HL-60 (cell line): ENCODE measurements around the gene OGFOD3.
"Not testable (repeated sequence)": the region's sequence is repeated elsewhere in the genome, so short reads cannot be mapped to it uniquely, and the experiment has no call there.

ENCODE experiments used
- CTCF ChIP-seq: IDR thresholded peaks from one replicate; pipeline ENCODE4 v1.5.1; 2011; ENCODE audit warnings: low read length, control low read depth, inconsistent platforms; ENCODE audit not compliant: insufficient read depth
- GABPA ChIP-seq: IDR thresholded peaks from 2 replicates; pipeline ENCODE4 v1.6.1; 2012; ENCODE audit warnings: low read depth
- POLR2AphosphoS5 ChIP-seq: IDR thresholded peaks from 2 replicates; pipeline ENCODE4 v1.6.1; 2012; ENCODE audit warnings: low read depth

- not testable (repeated sequence) for TF ChIP-seq CTCF, POLR2AphosphoS5, GABPA
These were observed 6.3 kb downstream of the OGFOD3 start for GRCh38 chr17:82412081-82412480.
